H9 (cell line): ENCODE results near the gene MIAT. TPM values are rescaled to one million over a fixed set of nuclear protein-coding genes. Genes with fewer than 3 reads are reported as not detected.

ENCODE experiments used
- DNase-seq: peaks from one replicate; pipeline ENCODE4 v3.0.0-alpha.2; 2017
- H2AFZ ChIP-seq: one replicate; pipeline ENCODE4 v1.6.1; 2013; ENCODE audit warnings: mild to moderate bottlenecking, low read length, control low read depth, moderate library complexity
- H2AK5ac ChIP-seq: 2 replicates; pipeline ENCODE4 v1.6.1; 2013; ENCODE audit warnings: low read length, control low read depth, mixed read lengths; ENCODE audit not compliant: insufficient read length
- H2BK120ac ChIP-seq: one replicate; pipeline ENCODE4 v1.6.1; 2013; ENCODE audit warnings: low read depth, mild to moderate bottlenecking, low read length, control low read depth, inconsistent platforms; ENCODE audit not compliant: poor library complexity, severe bottlenecking
- H2BK12ac ChIP-seq: 2 replicates; pipeline ENCODE4 v1.6.1; 2013; ENCODE audit warnings: low read length, control low read depth, mixed read lengths, low read depth; ENCODE audit not compliant: insufficient read length
- H2BK15ac ChIP-seq: 2 replicates; pipeline ENCODE4 v1.6.1; 2013; ENCODE audit warnings: low read depth, low read length, control low read depth
- H2BK20ac ChIP-seq: one replicate; pipeline ENCODE4 v1.6.1; 2013; ENCODE audit warnings: low read depth, mild to moderate bottlenecking, low read length, control low read depth, inconsistent platforms; ENCODE audit not compliant: poor library complexity, severe bottlenecking
- H2BK5ac ChIP-seq: 2 replicates; pipeline ENCODE4 v1.6.1; 2013; ENCODE audit warnings: low read length, control low read depth, mixed read lengths; ENCODE audit not compliant: insufficient read length
- H3K14ac ChIP-seq: 2 replicates; pipeline ENCODE4 v1.6.1; 2013; ENCODE audit warnings: low read length, control low read depth; ENCODE audit not compliant: insufficient read depth
- H3K18ac ChIP-seq: 2 replicates; pipeline ENCODE4 v1.6.1; 2013; ENCODE audit warnings: low read depth, mild to moderate bottlenecking, mixed read lengths, low read length, control low read depth; ENCODE audit not compliant: insufficient read length
- H3K23ac ChIP-seq: 2 replicates; pipeline ENCODE4 v1.6.1; 2013; ENCODE audit warnings: low read length, control low read depth, mixed read lengths, low read depth; ENCODE audit not compliant: insufficient read length
- H3K23me2 ChIP-seq: 2 replicates; pipeline ENCODE4 v1.6.1; 2013; ENCODE audit warnings: low read depth, mild to moderate bottlenecking, mixed read lengths, low read length, control low read depth; ENCODE audit not compliant: insufficient read length, poor library complexity, severe bottlenecking
- H3K27ac ChIP-seq: 2 replicates; pipeline ENCODE4 v1.5.1; 2013; ENCODE audit warnings: low read length, control low read depth, mixed read lengths, low read depth; ENCODE audit not compliant: insufficient read length
- H3K27me3 ChIP-seq: 2 replicates; pipeline ENCODE4 v1.6.1; 2013; ENCODE audit warnings: low read length, control low read depth, inconsistent platforms; ENCODE audit not compliant: insufficient read depth
- H3K4ac ChIP-seq: 2 replicates; pipeline ENCODE4 v1.6.1; 2013; ENCODE audit warnings: low read depth, mild to moderate bottlenecking, control low read depth, inconsistent platforms, low read length, moderate library complexity
- H3K4me1 ChIP-seq: 2 replicates; pipeline ENCODE4 v1.6.1; 2013; ENCODE audit warnings: low read length, control low read depth, inconsistent platforms; ENCODE audit not compliant: insufficient read depth
- H3K4me2 ChIP-seq: 2 replicates; pipeline ENCODE4 v1.6.1; 2013; ENCODE audit warnings: low read length, control low read depth, mixed read lengths; ENCODE audit not compliant: insufficient read length, insufficient read depth
- H3K56ac ChIP-seq: 2 replicates; pipeline ENCODE4 v1.6.1; 2013; ENCODE audit warnings: low read depth, mild to moderate bottlenecking, mixed read lengths, low read length, control low read depth; ENCODE audit not compliant: insufficient read length
- H3K79me1 ChIP-seq: 2 replicates; pipeline ENCODE4 v1.6.1; 2013; ENCODE audit warnings: low read depth, mild to moderate bottlenecking, moderate library complexity, low read length, control low read depth, inconsistent platforms; ENCODE audit not compliant: insufficient read depth, poor library complexity, severe bottlenecking
- H3K79me2 ChIP-seq: 2 replicates; pipeline ENCODE4 v1.6.1; 2013; ENCODE audit warnings: low read length, control low read depth, inconsistent platforms; ENCODE audit not compliant: insufficient read depth
- H3K9ac ChIP-seq: 2 replicates; pipeline ENCODE4 v1.6.1; 2013; ENCODE audit warnings: low read length, control low read depth, mixed read lengths; ENCODE audit not compliant: insufficient read length; ENCODE audit errors: extremely low read depth
- H3K9me3 ChIP-seq: one replicate; pipeline ENCODE4 v1.6.1; 2013; ENCODE audit warnings: low read depth, low read length, inconsistent platforms; ENCODE audit not compliant: control insufficient read depth
- H3T11ph ChIP-seq: one replicate; pipeline ENCODE4 v1.6.1; 2013; ENCODE audit warnings: mild to moderate bottlenecking, low read length, control low read depth, inconsistent platforms
- H4K20me1 ChIP-seq: one replicate; pipeline ENCODE4 v1.6.1; 2013; ENCODE audit not compliant: control insufficient read depth, insufficient read length, insufficient read depth
- H4K5ac ChIP-seq: 2 replicates; pipeline ENCODE4 v1.6.1; 2013; ENCODE audit warnings: low read depth, mild to moderate bottlenecking, mixed read lengths, low read length, control low read depth; ENCODE audit not compliant: insufficient read length
- H4K8ac ChIP-seq: replicated peaks from 2 replicates; pipeline ENCODE4 v1.6.1; 2013; ENCODE audit warnings: low read length, control low read depth, mixed read lengths, low read depth; ENCODE audit not compliant: insufficient read length
- H4K91ac ChIP-seq: 2 replicates; pipeline ENCODE4 v1.6.1; 2013; ENCODE audit warnings: low read depth, mild to moderate bottlenecking, moderate library complexity, mixed read lengths, low read length, control low read depth; ENCODE audit not compliant: insufficient read length
- H3K27ac Mint-ChIP-seq, 3 experiments: 2 replicates in 2 of 3; 3 replicates in 1 of 3; pipeline ENCODE4 v1.8.0; 2020 to 2021; ENCODE audit warnings: mixed read lengths in 3 of 3, mild to moderate bottlenecking in 1 of 3, moderate library complexity in 1 of 3
- H3K27me3 Mint-ChIP-seq: 2 replicates; pipeline ENCODE4 v1.8.0; 2021; ENCODE audit warnings: low read depth, mild to moderate bottlenecking, moderate library complexity, mixed read lengths
- H3K36me3 Mint-ChIP-seq, 3 experiments: 2 replicates in 2 of 3; 3 replicates in 1 of 3; pipeline ENCODE4 v1.8.0; 2020 to 2021; ENCODE audit warnings: low read depth in 3 of 3, mixed read lengths in 3 of 3; ENCODE audit not compliant: insufficient read depth in 1 of 3
- H3K4me1 Mint-ChIP-seq, 2 experiments: 2 replicates each; pipeline ENCODE4 v1.8.0; 2020; ENCODE audit warnings: mixed read lengths in 2 of 2
- H3K4me3 Mint-ChIP-seq, 2 experiments: 2 replicates in 1 of 2; 3 replicates in 1 of 2; pipeline ENCODE4 v1.8.0; 2020 to 2021; ENCODE audit warnings: mild to moderate bottlenecking in 2 of 2, mixed read lengths in 2 of 2, moderate library complexity in 1 of 2
- H3K9me3 Mint-ChIP-seq, 2 experiments: 2 replicates in 1 of 2; 3 replicates in 1 of 2; pipeline ENCODE4 v1.8.0; 2020; ENCODE audit warnings: mild to moderate bottlenecking in 2 of 2, mixed read lengths in 2 of 2, moderate library complexity in 1 of 2
- CTCF ChIP-seq: fragments of 200-600 bp; sonication (generic); conservative IDR thresholded peaks from 3 replicates; pipeline ENCODE4 v1.8.0; 2021; ENCODE audit warnings: antibody characterized with exemption, mild to moderate bottlenecking
- WGBS: extraction: QIAGEN DNeasy Blood & Tissue Kit; methylation state at CpG from one replicate; pipeline ENCODE4 v1.1.7; 2013; ENCODE audit warnings: missing lambda C conversion rate, low lambda C conversion rate, mixed read lengths; ENCODE audit not compliant: insufficient read length; ENCODE audit errors: extremely low coverage; 5-methylcytosine and 5-hydroxymethylcytosine counted together
- total RNA-seq: library from RNA; stranded (reverse); gene quantifications from 2 replicates; pipeline ENCODE4 v1.2.1, GENCODE V29; 2021

The MIAT gene
- total RNA-seq, 1 experiment from 2014 or later = 85.6 TPM

GRCh38 chr22:26660961-26661578, 3.7 kb downstream of the MIAT start:
- H3K4me3 Mint-ChIP-seq = peak overlapping the region in 1 of 2 experiments; percentile 61; a peak in 1 of 5 replicates
- Histone ChIP-seq H4K91ac (no peak overlapping the region), H3K14ac (0 out of 2 replicates have a peak overlapping the region, but pooled peaks have one; percentile 12), H3K27me3 (no peaks in the 10 kb centered on the region), H2BK120ac (no peak overlapping the region), H3K4me1 (no peaks in the 10 kb centered on the region; the same call in 1 of the 2 replicates), H4K5ac (no peak overlapping the region), H3K9ac (no peak overlapping the region), H3T11ph (no peak overlapping the region), H3K18ac (peak overlapping the region; percentile 39), H3K4me2 (peak overlapping the region; percentile 4), H3K27ac (no peak overlapping the region), H2BK20ac (no peak overlapping the region), H3K4ac (no peak overlapping the region), H2AK5ac (no peak overlapping the region), H3K23ac (no peak overlapping the region), H3K23me2 (peaks cover 16% of the 10 kb centered on the region), H2BK5ac (no peak overlapping the region), H2BK12ac (no peak overlapping the region), H3K79me1 (no peaks in the 10 kb centered on the region), H2BK15ac (no peak overlapping the region), H3K56ac (no peak overlapping the region), H4K8ac (no peak overlapping the region), H2AFZ (no peak overlapping the region), H3K9me3 (no peaks in the 10 kb centered on the region), H3K79me2 (no peaks in the 10 kb centered on the region; the same call in 1 of the 2 replicates), H4K20me1 (no peaks in the 10 kb centered on the region)
- no CpG with 5 or more reads among the region's 7 CpGs for WGBS
- DNase-seq = no peak
- peaks cover 14% of the 10 kb centered on the region for H3K27me3 Mint-ChIP-seq
- TF ChIP-seq CTCF = no peak
- peaks cover 22 to 54% (median 37%) of the 10 kb centered on the region in 3 experiments; a peak in 6 of 7 replicates for H3K36me3 Mint-ChIP-seq
- H3K27ac Mint-ChIP-seq = peak overlapping the region; percentile 38 to 98 (median 83); a peak in 5 of 7 replicates
- H3K9me3 Mint-ChIP-seq = no peaks in the 10 kb centered on the region; a peak in 1 of 5 replicates
- H3K4me1 Mint-ChIP-seq = peaks cover 44 to 63% of the 10 kb centered on the region in 2 experiments
